Activated CD8-positive, alpha-beta T cell treated with anti-CD3 and anti-CD28 coated beads, Interleukin-2, amount 10 ng/mL, durations not matched to agents 7 days and 5 days (primary cell): ENCODE measurements around the gene ZNF77. TPM values are rescaled to one million over a fixed set of nuclear protein-coding genes. Genes with fewer than 3 reads are reported as not detected.
"Not testable (repeated sequence)": the region's sequence is repeated elsewhere in the genome, so short reads cannot be mapped to it uniquely, and the experiment has no call there.

Experiments
- ATAC-seq: fragments of 150-1000 bp; cut with Tn5 transposase; one replicate; pipeline ENCODE4 v1.10.0; 2021; ENCODE audit warnings: moderate library complexity
- CTCF ChIA-PET: fragments of 350-600 bp; sonication (Branson Sonifier 250); formaldehyde crosslinking; loops from one replicate; lab custom pipeline; 2021; ENCODE audit warnings: antibody characterized with exemption; lab: Charles Lee
- POLR2A ChIA-PET: fragments of 350-600 bp; sonication (Branson Sonifier 250); formaldehyde crosslinking; loops from one replicate; lab custom pipeline; 2021; ENCODE audit warnings: antibody characterized with exemption; lab: Charles Lee
- DNase-seq: peaks from one replicate; pipeline ENCODE4 v3.0.0-alpha.2; 2020
- H3K27ac Mint-ChIP-seq: one replicate; pipeline ENCODE4 v1.8.0; 2021; ENCODE audit warnings: mild to moderate bottlenecking, mixed read lengths
- H3K27me3 Mint-ChIP-seq: one replicate; pipeline ENCODE4 v1.8.0; 2021; ENCODE audit warnings: low read depth, mixed read lengths
- H3K36me3 Mint-ChIP-seq: one replicate; pipeline ENCODE4 v1.8.0; 2021; ENCODE audit warnings: low read depth, mixed read lengths
- H3K4me1 Mint-ChIP-seq: one replicate; pipeline ENCODE4 v1.8.0; 2021; ENCODE audit warnings: low read depth, mixed read lengths
- H3K4me3 Mint-ChIP-seq: one replicate; pipeline ENCODE4 v1.8.0; 2021; ENCODE audit warnings: mild to moderate bottlenecking, mixed read lengths
- H3K9me3 Mint-ChIP-seq: one replicate; pipeline ENCODE4 v1.8.0; 2022; ENCODE audit warnings: mixed read lengths; ENCODE audit not compliant: insufficient read depth
- total RNA-seq, 2 experiments: library from RNA; stranded (reverse); gene quantifications; one replicate each; pipeline ENCODE4 v1.2.3, GENCODE V29; 2021

The ZNF77 gene
- total RNA-seq, 2 experiments from 2014 or later = 3.7 to 4.3 TPM

DNA sequence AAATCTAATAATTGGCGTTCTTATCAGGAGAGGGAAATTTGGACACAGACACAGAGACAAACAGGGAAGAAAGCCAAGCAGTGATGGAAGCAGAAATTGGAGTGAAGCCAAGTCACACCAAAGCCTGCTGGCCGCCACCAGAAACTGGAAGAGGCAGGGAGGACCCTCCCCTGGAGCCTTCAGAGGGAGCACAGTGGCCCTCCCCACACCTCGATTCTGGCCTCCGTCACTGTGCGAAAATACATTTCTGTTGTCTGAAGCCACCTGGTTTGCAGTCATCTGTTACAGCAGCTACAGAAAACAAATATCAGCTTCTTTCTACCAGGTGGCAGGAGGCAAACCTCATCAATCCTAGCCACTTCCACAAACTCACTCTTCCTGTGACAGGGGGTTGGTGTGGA lies 24.3 kb upstream of the ZNF77 start:
- no peak overlapping the region for H3K27ac Mint-ChIP-seq
- H3K36me3 Mint-ChIP-seq = no peaks in the 10 kb centered on the region
- H3K9me3 Mint-ChIP-seq = no peaks in the 10 kb centered on the region
- no peak for DNase-seq
- ChIA-PET POLR2A (no interaction called here), CTCF (interaction anchor here (1.3 kb wide), 1 partner anchor 135 kb away, joined by 7 read pairs; no protein-coding TSS in a partner anchor)
- H3K4me3 Mint-ChIP-seq = no peak overlapping the region
- no peak for ATAC-seq
- H3K27me3 Mint-ChIP-seq = no peaks in the 10 kb centered on the region
- peaks cover 10% of the 10 kb centered on the region for H3K4me1 Mint-ChIP-seq

DNA sequence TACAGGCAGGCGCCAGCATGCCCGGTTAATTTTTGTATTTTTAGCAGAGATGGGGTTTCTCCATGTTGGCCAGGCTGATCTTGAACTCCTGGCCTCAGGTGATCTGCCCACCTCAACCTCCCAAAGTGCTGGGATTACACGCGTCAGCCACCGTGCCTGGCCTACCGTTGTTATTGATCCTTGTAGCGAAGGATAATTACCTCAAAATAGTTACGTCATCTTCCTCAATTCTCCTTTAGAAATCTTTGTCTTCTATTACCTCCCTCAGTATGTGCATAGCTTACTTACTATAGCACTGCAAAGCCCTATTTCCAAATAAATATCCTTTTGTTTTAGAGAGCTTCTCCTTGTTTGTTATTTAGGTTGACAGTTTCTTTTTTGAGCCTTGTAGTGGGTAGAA lies 23.2 kb upstream of the ZNF77 start:
- no peak for DNase-seq
- Mint-ChIP-seq H3K36me3 (no peaks in the 10 kb centered on the region), H3K27me3 (no peaks in the 10 kb centered on the region), H3K4me3 (no peak overlapping the region), H3K9me3 (no peaks in the 10 kb centered on the region), H3K4me1 (peaks cover 10% of the 10 kb centered on the region), H3K27ac (no peak overlapping the region)
- ChIA-PET CTCF (interaction anchor here (1.0 to 2.3 kb wide), 4 partner anchors 12 to 196 kb away, joined by 3 to 10 read pairs (median 5); no protein-coding TSS in a partner anchor), POLR2A (interaction anchor here (0.6 kb wide), 1 partner anchor 24 kb away, joined by 3 read pairs; no protein-coding TSS in a partner anchor)
- no peak for ATAC-seq

DNA sequence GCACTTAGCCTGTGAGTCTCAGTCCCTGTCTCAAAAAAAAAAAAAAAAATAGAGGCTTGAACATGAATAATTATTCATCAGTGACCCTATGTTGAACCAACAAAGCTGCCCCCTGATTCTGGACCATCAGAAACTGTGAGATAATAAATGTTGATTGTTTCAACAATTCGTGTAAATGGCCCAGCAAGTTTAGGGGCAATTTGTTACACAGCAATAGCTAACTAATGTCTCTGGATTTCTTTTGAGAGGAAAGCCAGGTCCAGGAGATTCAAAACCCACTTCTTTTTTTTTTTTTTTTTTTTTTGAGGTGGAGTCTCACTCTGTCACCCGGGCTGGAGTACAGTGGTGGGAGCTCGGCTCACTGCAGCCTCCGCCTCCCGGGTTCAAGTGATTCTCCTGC lies 20.1 kb upstream of the ZNF77 start:
- H3K36me3 Mint-ChIP-seq = no peaks in the 10 kb centered on the region
- CTCF ChIA-PET = interaction anchor here (0.9 to 1.7 kb wide), 6 partner anchors 14 to 340 kb away, joined by 3 to 12 read pairs (median 4); no protein-coding TSS in a partner anchor
- peaks cover 11% of the 10 kb centered on the region for H3K4me1 Mint-ChIP-seq
- POLR2A ChIA-PET = no interaction called here
- no peaks in the 10 kb centered on the region for H3K9me3 Mint-ChIP-seq
- H3K4me3 Mint-ChIP-seq = no peak overlapping the region
- no peak overlapping the region for H3K27ac Mint-ChIP-seq
- no peak for DNase-seq
- no peak for ATAC-seq
- H3K27me3 Mint-ChIP-seq = no peaks in the 10 kb centered on the region

DNA sequence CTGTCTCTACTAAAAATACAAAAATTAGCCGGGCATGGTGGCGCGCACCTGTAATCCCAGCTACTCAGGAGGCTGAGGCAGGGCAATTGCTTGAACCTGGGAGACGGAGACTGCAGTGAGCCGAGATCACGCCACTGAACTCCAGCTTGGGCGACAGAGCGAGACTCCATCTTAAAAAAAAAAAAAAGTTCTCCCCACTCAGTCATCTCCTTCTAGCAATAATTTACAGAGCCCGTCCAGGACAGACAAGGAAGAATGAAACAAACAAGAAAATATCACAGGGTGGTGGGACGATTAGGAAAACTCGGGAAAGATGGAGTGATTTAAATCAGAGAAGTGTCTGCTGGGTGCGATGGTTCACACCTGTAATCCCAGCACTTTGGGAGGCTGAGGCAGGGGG lies 18.9 kb upstream of the ZNF77 start:
- H3K9me3 Mint-ChIP-seq, H3K27me3 Mint-ChIP-seq, H3K4me1 Mint-ChIP-seq, H3K4me3 Mint-ChIP-seq, H3K36me3 Mint-ChIP-seq, ATAC-seq, H3K27ac Mint-ChIP-seq, DNase-seq: not testable (repeated sequence)
- POLR2A ChIA-PET = interaction anchor here (0.6 kb wide), 1 partner anchor 171 kb away, joined by 3 read pairs; no protein-coding TSS in a partner anchor
- CTCF ChIA-PET = interaction anchor here (1.1 to 4.8 kb wide), 7 partner anchors 7 to 162 kb away, joined by 3 to 54 read pairs (median 9); no protein-coding TSS in a partner anchor

DNA sequence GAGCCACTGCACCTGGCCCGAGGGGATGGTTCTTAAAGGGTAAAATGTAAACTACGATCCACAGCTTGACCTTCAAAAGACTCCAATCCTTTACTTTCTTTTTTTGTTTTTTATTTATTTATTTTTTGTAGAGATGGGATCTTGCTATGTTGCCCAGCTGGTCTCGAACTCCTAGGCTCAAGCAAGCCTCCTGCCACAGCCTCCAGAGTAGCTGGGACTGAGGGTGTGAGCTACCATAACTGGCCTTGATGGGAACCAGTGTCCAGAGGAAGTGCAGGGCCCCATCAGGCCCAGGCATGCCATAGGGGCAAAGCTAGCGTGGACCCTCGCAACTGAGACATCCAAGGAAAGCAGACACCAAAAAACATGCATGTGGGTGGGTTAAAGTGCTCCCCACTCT lies 18.4 kb upstream of the ZNF77 start:
- CTCF ChIA-PET = interaction anchor here (0.7 to 4.8 kb wide), 17 partner anchors 8 to 449 kb away, joined by 3 to 54 read pairs (median 6); partner anchors contain the start of gene TLE6

DNA sequence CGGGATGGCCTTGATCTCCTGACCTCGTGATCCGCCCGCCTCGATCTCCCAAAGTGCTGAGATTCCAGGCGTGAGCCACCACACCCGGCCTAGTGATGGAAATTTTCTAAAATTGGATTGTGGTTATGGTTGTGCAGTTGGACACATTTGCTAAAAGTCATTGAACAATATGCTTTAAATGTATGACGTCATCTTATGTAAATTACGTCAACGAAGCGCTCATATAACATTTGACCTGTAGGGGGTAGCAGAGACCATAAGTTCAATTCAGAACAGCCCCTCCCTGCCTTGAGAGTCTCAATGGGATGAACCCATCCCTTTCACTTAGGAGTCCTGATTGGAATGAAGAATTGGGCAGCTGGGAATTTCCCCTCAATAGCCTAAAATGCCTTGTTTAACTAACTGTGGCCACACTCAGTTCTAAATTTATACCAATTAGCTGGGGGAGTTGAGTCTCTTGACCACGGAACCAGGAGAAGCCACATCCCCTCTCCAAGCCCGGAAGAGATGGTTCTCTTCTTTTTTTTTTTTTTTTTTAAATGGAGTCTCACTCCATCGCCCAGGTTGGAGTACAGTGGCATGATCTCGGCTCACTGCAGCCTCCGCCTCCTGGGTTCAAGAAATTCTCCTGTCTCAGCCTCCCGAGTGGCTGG lies 17.4 kb upstream of the ZNF77 start:
- DNase-seq (peak; percentile 75), ATAC-seq (peak; percentile 79)
- peak overlapping the region; percentile 49 for H3K27ac Mint-ChIP-seq
- H3K4me3 Mint-ChIP-seq = peak overlapping the region; percentile 59
- ChIA-PET CTCF (interaction anchor here (0.6 to 4.8 kb wide), 20 partner anchors 9 to 202 kb away, joined by 3 to 54 read pairs (median 6); partner anchors contain the start of gene TLE6), POLR2A (interaction anchor here (0.8 kb wide), 1 partner anchor 187 kb away, joined by 3 read pairs; no protein-coding TSS in a partner anchor)
- H3K9me3 Mint-ChIP-seq = no peaks in the 10 kb centered on the region
- no peaks in the 10 kb centered on the region for H3K27me3 Mint-ChIP-seq
- H3K4me1 Mint-ChIP-seq = peaks cover 5% of the 10 kb centered on the region
- H3K36me3 Mint-ChIP-seq = no peaks in the 10 kb centered on the region

More for the DNA sequence above, 18.4 kb upstream of the ZNF77 start:
- no peaks in the 10 kb centered on the region for H3K9me3 Mint-ChIP-seq
- H3K4me3 Mint-ChIP-seq = no peak overlapping the region
- H3K27ac Mint-ChIP-seq = no peak overlapping the region
- ATAC-seq (no peak), DNase-seq (no peak)
- H3K4me1 Mint-ChIP-seq = peaks cover 5% of the 10 kb centered on the region
- H3K27me3 Mint-ChIP-seq = no peaks in the 10 kb centered on the region
- POLR2A ChIA-PET = interaction anchor here (0.6 to 0.8 kb wide), 2 partner anchors 172 to 188 kb away, joined by 3 read pairs; no protein-coding TSS in a partner anchor
- H3K36me3 Mint-ChIP-seq = no peaks in the 10 kb centered on the region

DNA sequence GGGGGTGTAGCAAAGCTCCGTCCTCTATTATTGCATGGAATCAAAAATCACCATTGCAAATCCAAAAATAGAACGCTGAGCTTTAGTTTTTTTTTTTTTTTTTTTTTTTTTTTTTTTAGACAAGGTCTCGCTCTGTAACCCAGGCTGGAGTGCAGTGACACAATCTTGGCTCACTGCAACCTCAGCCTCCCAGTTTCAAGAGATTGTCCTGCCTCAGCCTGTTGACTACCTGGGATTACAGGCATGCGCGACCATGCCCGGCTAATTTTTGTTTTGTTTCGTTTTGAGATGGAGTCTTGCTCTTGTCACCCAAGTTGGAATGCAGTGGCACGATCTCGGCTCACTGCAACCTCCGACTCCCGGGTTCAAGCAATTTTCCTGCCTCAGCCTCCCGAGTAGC lies 15.3 kb upstream of the ZNF77 start:
- ATAC-seq (no peak), DNase-seq (no peak)
- Mint-ChIP-seq H3K4me1 (peaks cover 5% of the 10 kb centered on the region), H3K4me3 (no peak overlapping the region), H3K27ac (no peak overlapping the region), H3K9me3 (no peaks in the 10 kb centered on the region), H3K36me3 (no peaks in the 10 kb centered on the region), H3K27me3 (peaks cover 2% of the 10 kb centered on the region)
- POLR2A ChIA-PET = no interaction called here
- CTCF ChIA-PET = interaction anchor here (1.5 to 4.8 kb wide), 2 partner anchors 9 to 144 kb away, joined by 9 to 46 read pairs; no protein-coding TSS in a partner anchor

DNA sequence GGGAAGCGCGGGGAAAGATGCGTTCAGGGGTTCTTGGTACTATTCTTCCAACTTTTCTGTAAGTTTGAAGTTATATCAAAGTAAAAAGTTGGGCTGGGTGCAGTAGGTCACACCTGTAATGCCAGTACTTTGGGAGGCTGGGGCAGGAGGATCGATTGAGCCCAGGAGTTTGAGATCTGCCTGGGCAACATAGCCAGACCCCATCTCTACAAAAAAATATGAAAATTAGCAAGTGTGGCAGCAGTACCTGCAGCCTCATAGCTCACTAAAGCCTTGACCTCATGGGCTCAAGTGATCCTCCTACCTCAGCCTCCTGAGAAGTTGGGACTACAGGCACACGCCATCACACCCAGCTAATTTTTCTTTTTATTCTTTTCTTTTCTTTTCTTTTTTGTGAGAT lies 12.4 kb upstream of the ZNF77 start:
- ChIA-PET POLR2A (no interaction called here), CTCF (interaction anchor here (0.8 to 4.8 kb wide), 3 partner anchors 69 to 169 kb away, joined by 3 to 27 read pairs (median 5); no protein-coding TSS in a partner anchor)
- ATAC-seq (no peak), DNase-seq (no peak)
- no peak overlapping the region for H3K4me3 Mint-ChIP-seq
- no peak overlapping the region for H3K27ac Mint-ChIP-seq
- H3K4me1 Mint-ChIP-seq = peaks cover 3% of the 10 kb centered on the region
- peaks cover 2% of the 10 kb centered on the region for H3K27me3 Mint-ChIP-seq
- no peaks in the 10 kb centered on the region for H3K9me3 Mint-ChIP-seq
- no peaks in the 10 kb centered on the region for H3K36me3 Mint-ChIP-seq

DNA sequence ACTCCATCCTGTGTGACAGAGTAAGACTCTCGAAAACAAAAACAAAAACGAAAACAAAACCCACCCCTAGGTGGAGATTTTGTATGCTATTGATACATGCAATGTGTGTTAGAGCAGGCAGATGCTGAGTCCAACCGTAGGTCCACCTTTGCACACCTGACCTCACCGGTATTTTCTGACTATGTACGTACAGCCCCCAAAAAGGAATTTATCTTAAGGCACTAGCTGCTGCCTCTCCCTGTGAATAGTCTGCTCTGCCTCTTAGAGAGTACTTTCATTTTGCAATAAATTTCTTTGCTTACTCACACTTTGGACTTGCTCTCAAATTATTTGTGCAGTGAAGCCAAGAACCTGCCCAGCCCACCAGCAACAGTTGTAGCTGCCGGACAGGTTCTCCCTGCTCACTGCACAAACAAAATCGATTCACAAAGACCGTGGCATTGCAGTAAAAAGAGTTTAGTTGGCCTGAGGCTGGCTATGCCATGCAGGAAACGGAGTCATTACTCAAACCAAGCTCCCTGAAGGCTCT lies 8.2 kb upstream of the ZNF77 start:
- DNase-seq (no peak), ATAC-seq (no peak)
- H3K36me3 Mint-ChIP-seq = peaks cover 4% of the 10 kb centered on the region
- H3K27me3 Mint-ChIP-seq = peaks cover 2% of the 10 kb centered on the region
- H3K4me3 Mint-ChIP-seq = no peak overlapping the region
- POLR2A ChIA-PET = no interaction called here
- H3K4me1 Mint-ChIP-seq = peaks cover 21% of the 10 kb centered on the region
- CTCF ChIA-PET = interaction anchor here (1.1 to 5.5 kb wide), 6 partner anchors 9 to 305 kb away, joined by 4 to 86 read pairs (median 10); no protein-coding TSS in a partner anchor
- no peak overlapping the region for H3K27ac Mint-ChIP-seq
- H3K9me3 Mint-ChIP-seq = no peaks in the 10 kb centered on the region

DNA sequence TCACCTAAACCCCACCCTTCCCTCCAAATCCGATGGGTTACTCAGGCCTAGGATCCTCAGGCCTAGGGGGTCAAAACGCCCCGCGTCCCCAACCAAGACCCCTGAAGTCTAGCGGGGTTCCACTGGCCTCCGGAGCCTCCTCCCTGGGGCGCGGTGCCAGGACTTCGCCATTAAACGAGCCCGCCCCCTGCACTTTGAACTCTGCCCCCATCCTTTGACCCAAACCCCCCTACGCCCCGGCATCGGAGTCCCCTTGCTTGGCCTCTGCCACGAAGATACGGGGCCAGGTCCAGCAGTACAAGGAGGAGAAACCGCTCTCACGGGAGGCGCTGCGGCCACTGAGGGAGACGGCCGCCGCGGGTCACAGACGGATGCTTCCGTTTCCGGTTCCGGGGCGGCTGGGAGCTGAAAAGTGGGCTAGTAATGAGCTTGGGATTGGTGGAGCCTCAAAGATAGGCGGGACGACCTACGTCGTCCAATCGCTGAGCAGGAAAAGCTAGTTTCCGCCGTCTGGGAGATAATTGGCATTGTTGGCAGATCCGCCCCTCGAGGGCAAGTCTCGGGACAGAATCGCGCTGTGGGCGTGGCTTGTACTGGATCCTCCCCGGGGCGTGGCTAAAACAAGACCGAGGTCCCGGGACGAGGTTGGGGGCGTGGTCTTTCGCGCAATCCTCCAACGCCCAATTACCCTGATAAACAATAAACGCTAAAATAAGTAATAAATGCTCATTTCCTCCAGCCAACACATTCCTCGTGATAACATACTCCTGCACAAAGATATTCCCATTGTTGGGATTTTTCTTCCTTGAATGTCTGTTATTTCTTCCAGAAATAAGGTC lies 5.7 kb upstream of the ZNF77 start:
- H3K27ac Mint-ChIP-seq = peak overlapping the region; percentile 96
- H3K9me3 Mint-ChIP-seq = no peaks in the 10 kb centered on the region
- peak; percentile 99 for ATAC-seq
- no peaks in the 10 kb centered on the region for H3K27me3 Mint-ChIP-seq
- DNase-seq = peak; percentile 100
- ChIA-PET POLR2A (interaction anchor here (0.6 to 1.4 kb wide), 12 partner anchors 27 to 1093 kb away, joined by 3 to 7 read pairs (median 3); partner anchors contain the start of genes TLE6 and ZNF554), CTCF (interaction anchor here (0.5 to 5.5 kb wide), 64 partner anchors 11 to 1291 kb away, joined by 3 to 86 read pairs (median 4); partner anchors contain the start of genes CELF5, SLC39A3, TLE6 and ZNF555)
- peaks cover 10% of the 10 kb centered on the region for H3K36me3 Mint-ChIP-seq
- H3K4me3 Mint-ChIP-seq = peak overlapping the region; percentile 97
- peaks cover 35% of the 10 kb centered on the region for H3K4me1 Mint-ChIP-seq

DNA sequence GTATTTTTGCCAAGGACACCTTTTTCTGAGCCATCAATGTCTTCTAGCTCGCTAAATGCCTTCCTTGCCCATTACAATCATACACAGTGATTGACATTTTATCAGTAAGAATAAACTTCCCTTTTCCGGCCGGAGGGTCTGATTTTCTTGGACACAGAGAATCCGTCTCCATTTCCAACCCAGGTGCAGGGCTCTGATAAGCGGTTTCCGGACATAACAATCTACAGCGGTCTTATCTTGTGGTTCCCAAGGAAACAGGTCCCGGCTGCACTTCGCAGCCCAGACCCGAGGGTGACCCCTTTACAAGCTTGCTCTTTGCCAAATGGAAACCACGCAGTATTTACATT lies 5.1 kb upstream of the ZNF77 start:
- ChIA-PET POLR2A (interaction anchor here (0.6 to 1.4 kb wide), 8 partner anchors 26 to 1092 kb away, joined by 3 to 7 read pairs (median 3); partner anchors contain the start of genes TLE6 and ZNF554), CTCF (interaction anchor here (0.6 to 5.5 kb wide), 49 partner anchors 10 to 1292 kb away, joined by 3 to 86 read pairs (median 5); partner anchors contain the start of genes CELF5, SLC39A3, TLE6 and ZNF555)
- DNase-seq = no peak
- H3K27me3 Mint-ChIP-seq = no peaks in the 10 kb centered on the region
- peak overlapping the region; percentile 97 for H3K4me3 Mint-ChIP-seq
- peaks cover 40% of the 10 kb centered on the region for H3K4me1 Mint-ChIP-seq
- H3K27ac Mint-ChIP-seq = peak overlapping the region; percentile 96
- ATAC-seq = peak; percentile 11
- no peaks in the 10 kb centered on the region for H3K9me3 Mint-ChIP-seq
- H3K36me3 Mint-ChIP-seq = peaks cover 12% of the 10 kb centered on the region
